ENCODE data around the gene ITGA1.

- TF ChIP-seq CTCF (optimal IDR thresholded peaks at IDR 0.05 in 1 of 3, IDR thresholded peaks at IDR 0.05 in 1 of 3, conservative IDR thresholded peaks at IDR 0.05 in 1 of 3; ENCODE audit: extremely low read depth in 1 of 3, insufficient read depth in 2 of 3, low read length in 3 of 3) (no peak), EZH2 (IDR thresholded peaks at IDR 0.05; ENCODE audit: low read length) (no peak)
Observed at GRCh38 chr5:52805615-52806014, 17.9 kb downstream of the ITGA1 start.
